GM12892 (cell line): ENCODE measurements around the gene WASF2.
"Not testable (repeated sequence)": the region's sequence is repeated elsewhere in the genome, so short reads cannot be mapped to it uniquely, and the experiment has no call there.

Experiments
- POLR2A ChIP-seq: IDR thresholded peaks from 2 replicates; pipeline ENCODE4 v1.6.1; 2011; ENCODE audit warnings: low read depth, low read length, control low read depth
- POLR2AphosphoS5 ChIP-seq: IDR thresholded peaks from 2 replicates; pipeline ENCODE4 v1.6.1; 2011; ENCODE audit warnings: low read depth, low read length, control low read depth

DNA sequence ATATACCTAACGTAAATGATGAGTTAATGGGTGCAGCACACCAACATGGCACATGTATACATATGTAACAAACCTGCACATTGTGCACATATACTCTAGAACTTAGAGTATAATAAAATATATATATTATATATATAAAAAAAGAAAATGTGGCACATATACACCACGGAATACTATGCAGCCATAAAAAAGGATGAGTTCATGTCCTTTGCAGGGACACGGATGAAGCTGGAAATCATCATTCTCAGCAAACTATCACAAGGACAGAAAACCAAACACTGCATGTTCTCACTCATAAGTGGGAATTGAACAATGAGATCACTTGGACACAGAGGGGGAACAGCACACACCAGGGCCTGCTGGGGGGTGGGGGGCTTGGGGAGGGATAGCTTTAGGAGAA lies 105.2 kb downstream of the WASF2 start:
- not testable (repeated sequence) for TF ChIP-seq POLR2AphosphoS5, POLR2A
